ENCODE results near the gene PAN2.
"Not testable (repeated sequence)": the region's sequence is repeated elsewhere in the genome, so short reads cannot be mapped to it uniquely, and the experiment has no call there.

PAN2 gene

GRCh38 chr12:56346675-56347074, 12.9 kb upstream of the PAN2 start:
- no peak for DNase-seq

DNA sequence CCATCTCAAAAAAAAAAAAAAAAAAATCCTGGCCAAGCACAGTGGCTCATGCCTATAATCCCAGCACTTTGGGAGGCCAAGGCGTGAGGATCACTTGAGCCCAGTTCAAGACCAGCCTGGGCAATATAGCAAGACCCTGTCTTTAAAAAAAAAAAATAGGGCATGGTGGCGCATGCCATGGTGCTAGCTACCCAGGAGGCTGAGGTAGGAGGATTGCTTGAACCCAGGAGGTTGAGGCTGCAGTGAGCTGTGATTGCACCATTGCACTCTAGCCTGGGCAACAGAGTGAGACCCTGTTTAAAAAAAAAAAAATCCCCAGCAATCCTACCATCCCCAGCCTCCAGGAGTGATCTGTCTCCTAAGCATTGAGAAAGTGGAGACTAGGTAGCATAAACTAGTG, 8.5 kb upstream of the PAN2 start:
- not testable (repeated sequence) for DNase-seq

DNA sequence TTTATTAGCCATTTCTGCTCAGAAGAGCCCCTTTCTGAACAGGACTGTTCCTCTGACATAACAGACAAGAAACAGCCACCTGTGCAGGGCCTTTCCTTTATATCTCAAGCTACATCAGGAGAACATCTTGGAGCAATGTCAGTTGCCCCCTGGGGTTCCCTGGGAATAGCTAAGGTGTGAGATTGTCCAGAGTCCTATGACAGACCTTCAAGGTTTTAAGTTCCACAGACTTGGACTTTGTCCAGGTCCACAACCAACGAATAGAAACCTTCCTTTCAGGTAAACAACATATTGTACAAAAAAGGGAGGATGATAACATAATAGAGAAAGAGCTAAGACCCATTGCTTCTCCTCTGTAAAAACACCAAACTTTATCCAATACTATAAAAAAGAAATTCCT, 7.8 kb upstream of the PAN2 start:
- DNase-seq = no peak

DNA sequence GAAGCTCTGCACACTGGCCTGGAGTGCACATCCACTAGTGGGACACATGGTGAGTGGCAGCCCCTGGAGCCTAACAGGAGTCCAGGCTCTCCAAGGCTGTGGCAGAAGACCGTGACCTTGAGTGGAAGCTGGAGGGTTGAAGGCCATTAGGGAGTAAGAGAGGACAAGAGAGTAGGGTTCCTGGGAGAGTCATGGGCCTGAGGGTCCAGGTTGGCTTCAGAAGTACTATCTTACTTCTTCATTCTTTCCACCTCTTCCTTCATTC, 5.3 kb upstream of the PAN2 start:
- DNase-seq = no peak

- DNase-seq = peak; percentile 80
These were observed 4.7 kb upstream of the PAN2 start, which contains the start of gene IL23A for GRCh38 chr12:56338308-56339157. TSS of gene IL23A (plus strand) at chr12:56338884. CDS start at chr12:56339045, 161 bp downstream.

- DNase-seq = no peak
These were observed 4.0 kb upstream of the PAN2 start for GRCh38 chr12:56337753-56338251.

GRCh38 chr12:56336361-56337167, 2.8 kb upstream of the PAN2 start:
- no peak for DNase-seq

DNA sequence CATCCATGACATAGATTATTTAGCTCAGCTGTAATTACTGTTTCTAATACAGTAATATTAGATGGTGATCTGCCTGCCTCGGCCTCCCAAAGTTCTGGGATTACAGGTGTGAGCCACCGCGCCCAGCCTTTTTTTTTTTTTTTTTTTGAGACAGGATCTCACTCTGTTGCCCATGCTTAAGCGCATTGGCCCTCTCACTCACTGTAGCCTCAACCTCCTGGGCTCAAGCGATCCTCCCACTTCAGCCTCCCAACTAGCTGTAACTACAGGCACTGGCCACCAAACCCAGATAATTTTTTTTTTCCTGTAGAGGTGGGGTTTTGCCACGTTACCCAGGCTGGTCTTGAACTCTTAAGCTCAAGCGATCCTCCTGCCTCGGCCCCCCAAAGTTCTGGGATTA, 1.7 kb upstream of the PAN2 start:
- DNase-seq = not testable (repeated sequence)

DNA sequence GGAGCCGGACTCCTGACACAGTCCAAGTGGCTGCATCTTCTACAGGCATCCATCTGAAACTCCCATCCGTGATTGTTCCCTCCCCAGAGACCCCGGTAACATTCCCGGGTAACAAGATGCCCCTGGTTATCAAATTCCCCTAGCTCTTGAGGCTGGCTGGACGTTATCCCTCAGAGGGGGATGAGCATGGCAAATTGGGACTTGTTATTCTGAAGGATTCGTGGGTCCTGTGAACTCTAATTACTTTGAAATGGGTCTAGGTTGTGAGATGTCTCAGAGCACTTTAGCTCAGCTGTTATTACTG, 642 bp upstream of the PAN2 start:
- no peak for DNase-seq

GRCh38 chr12:56333197-56333678, 562 bp downstream of the PAN2 start:
- no peak for DNase-seq

DNA sequence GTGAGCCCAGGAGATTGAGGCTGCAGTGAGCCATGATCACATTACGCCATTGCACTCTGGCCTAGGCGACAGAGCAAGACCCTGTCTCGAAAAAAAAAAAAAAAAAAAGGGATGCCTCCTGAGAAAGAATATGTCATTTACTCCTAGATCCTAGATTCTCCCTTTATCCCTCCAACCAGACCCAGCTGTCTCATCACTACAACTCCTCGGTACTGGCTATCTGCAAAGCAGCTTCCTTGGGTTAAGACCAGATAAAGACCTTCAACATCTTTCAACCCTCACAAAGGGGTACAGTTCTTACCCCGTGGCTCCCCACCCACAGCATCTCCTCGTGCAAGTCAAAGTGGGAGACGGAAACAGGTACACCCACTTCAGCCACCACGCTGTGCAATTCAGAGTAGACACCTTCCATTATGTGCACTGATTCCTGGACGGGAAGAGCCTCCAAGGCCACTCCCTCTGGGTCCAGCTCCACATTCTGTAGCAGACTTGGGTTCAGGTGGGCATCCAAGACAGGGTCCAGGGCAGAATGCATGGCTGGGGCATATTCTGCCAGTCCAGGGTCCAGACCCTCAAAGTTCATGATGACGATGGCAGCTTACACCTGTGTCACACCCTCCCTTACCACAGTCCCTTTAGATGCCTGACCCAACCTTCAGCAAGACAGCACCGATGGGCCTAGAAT, 1.1 kb downstream of the PAN2 start:
- DNase-seq = no peak

- DNase-seq = no peak
These were observed 2.8 kb downstream of the PAN2 start for GRCh38 chr12:56330936-56331490.

DNA sequence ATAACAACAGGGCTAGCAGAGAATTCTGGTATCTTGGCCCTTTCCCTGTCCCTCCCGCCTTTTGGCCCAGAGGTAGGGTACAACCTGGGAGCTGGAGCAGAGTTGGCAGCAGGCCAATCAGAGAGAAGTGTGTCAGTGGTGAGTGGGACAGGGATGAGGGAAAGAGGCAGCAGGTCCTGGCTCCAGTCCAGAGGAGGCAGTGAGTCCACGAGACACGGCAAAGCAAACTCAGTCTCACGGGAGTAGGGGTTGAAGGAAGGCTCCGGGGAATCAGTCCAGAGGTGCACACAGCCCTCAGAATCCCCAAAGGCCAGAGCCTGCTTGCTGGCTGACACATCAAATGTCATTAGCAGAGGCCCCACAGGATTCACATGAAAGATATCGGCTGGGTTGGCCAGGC, 7.3 kb downstream of the PAN2 start:
- no peak for DNase-seq

GRCh38 chr12:56326126-56326525, 7.7 kb downstream of the PAN2 start:
- DNase-seq = no peak

DNA sequence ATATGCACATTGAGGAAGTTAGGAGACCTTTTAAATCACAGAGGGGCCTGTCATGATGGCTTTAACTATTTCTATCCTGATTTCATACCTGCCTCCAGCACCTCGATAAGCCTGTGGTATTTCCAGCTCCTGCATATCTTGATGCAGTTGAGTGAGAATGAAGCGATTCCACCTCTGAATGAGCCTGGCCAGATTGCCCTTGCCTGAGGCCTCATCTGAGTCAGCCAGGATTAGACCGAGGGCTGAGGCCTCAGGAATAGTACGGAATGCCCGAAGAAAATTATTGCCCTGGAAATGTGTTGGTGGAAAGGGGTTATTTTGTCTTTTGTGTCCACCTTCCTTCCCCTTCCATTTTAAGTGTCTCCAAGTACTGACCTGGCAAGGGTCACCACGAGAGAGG, 9.6 kb downstream of the PAN2 start:
- DNase-seq = no peak

DNA sequence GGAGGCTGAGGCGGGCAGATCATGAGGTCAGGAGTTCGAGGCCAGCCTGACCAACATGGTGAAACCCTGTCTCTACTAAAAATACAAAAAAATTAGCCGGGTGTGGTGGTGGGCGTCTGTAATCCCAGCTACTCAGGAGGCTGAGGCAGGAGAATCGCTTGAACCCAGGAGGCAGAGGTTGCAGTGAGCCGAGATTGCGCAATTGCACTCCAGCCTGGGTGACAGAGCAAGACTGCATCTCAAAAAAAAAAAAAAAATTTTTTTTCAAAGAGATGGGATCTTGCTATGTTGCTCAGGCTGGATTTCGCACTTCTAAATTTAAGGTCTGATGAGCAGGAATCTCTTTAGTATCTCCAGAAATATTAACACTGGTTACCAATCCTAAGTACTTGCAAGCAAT, 12.2 kb downstream of the PAN2 start:
- DNase-seq = not testable (repeated sequence)

DNA sequence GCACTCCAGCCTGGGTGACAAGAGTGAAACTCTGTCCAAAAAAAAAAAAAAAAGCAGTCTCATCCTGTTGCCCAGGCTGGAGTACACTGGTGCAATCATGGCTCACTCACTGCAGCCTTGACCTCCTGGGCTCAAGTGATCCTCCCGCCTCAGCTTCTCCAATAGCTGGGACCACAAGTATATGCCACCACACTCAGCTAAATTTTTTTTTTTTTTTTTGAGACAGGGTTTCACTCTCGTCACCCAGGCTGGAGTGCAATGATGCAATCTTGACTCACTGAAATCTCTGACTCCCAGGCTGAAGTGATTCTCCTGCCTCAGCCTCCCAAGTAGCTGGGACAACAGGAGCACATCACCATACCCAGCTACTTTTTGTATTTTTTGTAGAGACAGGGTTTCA, 12.8 kb downstream of the PAN2 start:
- no peak for DNase-seq

- DNase-seq = no peak
These were observed 16.1 kb downstream of the PAN2 start for GRCh38 chr12:56317675-56318074.

- peak; percentile 91 for DNase-seq
These were observed 18.0 kb downstream of the PAN2 start, which contains the start of gene CNPY2 for GRCh38 chr12:56315622-56316473. TSS of gene CNPY2 (minus strand) at chr12:56315988. CDS start at chr12:56315217, 771 bp downstream.

DNA sequence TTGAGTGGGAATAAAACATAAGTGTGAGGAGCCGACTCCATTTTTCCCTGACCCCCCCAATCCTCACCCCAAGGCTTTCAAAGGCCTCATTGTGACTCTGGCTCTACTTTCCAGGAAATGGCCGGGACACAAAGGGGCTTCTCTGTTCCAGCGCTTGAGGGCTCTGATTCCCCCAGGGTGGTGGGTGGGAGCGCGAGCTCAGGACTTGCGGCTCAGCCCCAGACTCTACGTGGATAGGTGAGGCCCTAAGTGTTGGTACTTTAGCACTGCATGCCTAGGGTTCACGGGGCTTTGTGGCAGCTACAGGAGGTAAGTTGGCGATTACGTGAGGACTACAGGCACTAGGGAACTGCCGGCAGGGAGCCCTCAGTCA, 18.6 kb downstream of the PAN2 start:
- no peak for DNase-seq

- no peak for DNase-seq
These were observed 22.8 kb downstream of the PAN2 start for GRCh38 chr12:56311003-56311402.

DNA sequence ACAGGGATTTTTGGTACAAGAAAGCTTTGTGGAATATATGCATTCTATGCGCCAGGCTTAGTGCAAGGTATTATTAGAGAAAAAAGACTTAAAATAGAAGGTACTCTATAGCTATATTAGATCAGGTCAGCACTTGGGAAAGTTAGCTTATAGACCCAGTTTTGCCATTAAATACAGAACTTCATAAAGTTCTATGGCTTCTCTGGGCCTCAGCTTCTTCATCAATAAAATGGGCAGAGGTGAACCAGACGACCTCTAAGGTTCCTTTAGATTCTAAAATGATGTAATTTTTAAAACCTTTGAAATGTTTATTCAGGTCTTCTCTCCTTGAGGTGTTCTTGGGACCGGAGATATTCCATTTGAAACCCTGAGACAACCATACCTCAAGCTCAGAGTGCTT, 25.1 kb downstream of the PAN2 start:
- no peak for DNase-seq

All from effector CD8-positive, alpha-beta T cell (primary cell).